HepG2 (cell line): Measurements from ENCODE around the gene WNK2. TPM values are rescaled to one million over a fixed set of nuclear protein-coding genes. Genes with fewer than 3 reads are reported as not detected.

Experiments used
- ATAC-seq: fragments of 200-7000 bp; cut with Tn5 transposase; 3 replicates; pipeline ENCODE4 v1.9.1; 2020; ENCODE audit warnings: mild to moderate bottlenecking, moderate library complexity
- BruUV-seq: library from RNA; stranded (reverse); fragments of 400-500 nt; replicated peaks from 2 replicates; lab custom pipeline; 2021; lab: Mats Ljungman, UMichigan
- CTCF ChIA-PET: fragments of 300-600 bp; formaldehyde crosslinking; extraction: SDS; loops from one replicate; lab custom pipeline; 2021; ENCODE audit warnings: low total read pairs, inconsistent platforms, low intra/inter-chr PET ratio; lab: Yijun Ruan, JAX
- POLR2A ChIA-PET: fragments of 350-600 bp; sonication (Branson Sonifier 250); formaldehyde crosslinking; loops from one replicate; lab custom pipeline; 2020; ENCODE audit warnings: antibody characterized with exemption, inconsistent platforms; lab: Yijun Ruan, JAX
- DNase-seq: peaks from one replicate; pipeline ENCODE4 v3.0.0-alpha.2; 2015; ENCODE audit warnings: low spot score
- FAIRE-seq: peaks from 3 replicates; lab custom pipeline; 2011; peaks lifted over from hg19 to GRCh38; lab: Jason Lieb, UNC
- H2AFZ ChIP-seq: one replicate; pipeline ENCODE4 v1.6.1; 2011; ENCODE audit warnings: low read length, inconsistent platforms
- H3K27ac ChIP-seq: fragments of 300-600 bp; 3 replicates; pipeline ENCODE4 v1.8.0; 2011; ENCODE audit warnings: mixed run types, mild to moderate bottlenecking, mixed read lengths, low read length, inconsistent platforms; ENCODE audit not compliant: insufficient read depth; ENCODE audit errors: extremely low read length
- H3K27me3 ChIP-seq, 2 experiments: fragments of 200-600 bp in 1 of 2; 2 replicates in 1 of 2; 3 replicates in 1 of 2; pipeline versions ENCODE4 v1.6.0 to v1.8.0; 2011; ENCODE audit warnings: low read length in 2 of 2, mild to moderate bottlenecking in 2 of 2, moderate library complexity in 2 of 2, inconsistent platforms in 1 of 2; ENCODE audit not compliant: insufficient read depth in 2 of 2, control insufficient read depth in 1 of 2
- H3K36me3 ChIP-seq, 2 experiments: fragments of 200-600 bp in 1 of 2; replicated peaks in 1 of 2; 2 replicates in 1 of 2; 3 replicates in 1 of 2; pipeline versions ENCODE4 v1.5.1 to v1.8.0; 2011; ENCODE audit warnings: low read length in 2 of 2, inconsistent platforms in 1 of 2; ENCODE audit not compliant: insufficient read depth in 2 of 2, control insufficient read depth in 1 of 2
- H3K4me1 ChIP-seq: 2 replicates; pipeline ENCODE4 v1.5.1; 2012; ENCODE audit warnings: low read length, inconsistent platforms; ENCODE audit not compliant: insufficient read depth
- H3K4me2 ChIP-seq: 2 replicates; pipeline ENCODE4 v1.6.0; 2011; ENCODE audit warnings: low read depth, low read length, inconsistent platforms
- H3K4me3 ChIP-seq, 3 experiments: fragments of 200-600 bp in 1 of 3; sonication (generic), shearing (Covaris generic) in 1 of 3; replicated peaks in 1 of 3; 2 replicates each; pipeline ENCODE4 v1.5.1; 2011 to 2016; ENCODE audit warnings: low read length in 3 of 3, inconsistent platforms in 2 of 3, low read depth in 2 of 3, mild to moderate bottlenecking in 2 of 3, control low read depth in 1 of 3, mixed read lengths in 1 of 3; ENCODE audit not compliant: insufficient read depth in 1 of 3
- H3K79me2 ChIP-seq: one replicate; pipeline ENCODE4 v1.6.1; 2011; ENCODE audit warnings: low read length, inconsistent platforms; ENCODE audit not compliant: insufficient read depth
- H3K9ac ChIP-seq: 2 replicates; pipeline ENCODE4 v1.6.0; 2011; ENCODE audit warnings: mild to moderate bottlenecking, low read depth, low read length, inconsistent platforms; ENCODE audit not compliant: insufficient read depth
- H3K9me3 ChIP-seq: 2 replicates; pipeline ENCODE4 v1.5.1; 2012; ENCODE audit warnings: mild to moderate bottlenecking, low read length
- H4K20me1 ChIP-seq: 2 replicates; pipeline ENCODE4 v1.6.0; 2011; ENCODE audit warnings: inconsistent platforms, mild to moderate bottlenecking, low read length, moderate library complexity; ENCODE audit not compliant: insufficient read depth
- CBX2 ChIP-seq, 2 experiments: fragments of 200-600 bp in 1 of 2; sonication (generic); formaldehyde crosslinking in 1 of 2; IDR thresholded peaks; 2 replicates each; pipeline versions ENCODE4 v1.7.0 to v1.8.1; 2018 to 2022; ENCODE audit warnings: low read depth in 2 of 2, low read length in 1 of 2, mild to moderate bottlenecking in 1 of 2, missing genetic modification reagents in 1 of 2
- PCBP1 ChIP-seq: fragments of 200-400 bp; formaldehyde crosslinking; IDR thresholded peaks from 2 replicates; pipeline ENCODE4 v1.6.1; 2017; ENCODE audit warnings: mild to moderate bottlenecking, low read depth, low read length, borderline replicate concordance
- THAP11 ChIP-seq: IDR thresholded peaks from 2 replicates; pipeline ENCODE4 v1.6.1; 2016; ENCODE audit warnings: missing biosample characterization, missing genetic modification reagents
- ZNF547 ChIP-seq: sonication (generic); formaldehyde crosslinking; IDR thresholded peaks from 2 replicates; pipeline ENCODE4 v1.5.1; 2020; ENCODE audit warnings: mild to moderate bottlenecking, missing genetic modification reagents
- WGBS: methylation state at CpG from one replicate; pipeline ENCODE4 v1.1.6; 2017; ENCODE audit warnings: low lambda C conversion rate; 5-methylcytosine and 5-hydroxymethylcytosine counted together
- in situ Hi-C: cut with HindIII; loops from 2 replicates; pipeline ENCODE4 v1.10.0; 2017; ENCODE audit warnings: low pct_unique_long_range_greater_than_20kb; ENCODE audit not compliant: extremely low pct_ligation_motif_present
- intact Hi-C: fragments of 100-400 bp; cut with micrococcal nuclease; formaldehyde crosslinking; loops from one replicate; pipeline ENCODE4 v1.10.0; 2022; ENCODE audit not compliant: unreplicated experiment
- polyA plus RNA-seq, 8 experiments: library from polyadenylated mRNA; depleted of rRNA in 3 of 8; stranded (reverse) in 7 of 8; unstranded in 1 of 8; fragments of >200 nt; fragmentation: Illumina TruSeq in 4 of 8; extraction: Trizol in 4 of 8; gene quantifications; 2 replicates each; pipeline versions ENCODE4 v1.2.1 to v1.2.3, GENCODE V29; 2011 to 2016; ENCODE audit warnings: low read depth in 4 of 8, missing spikeins in 1 of 8, mixed read lengths in 1 of 8; ENCODE audit not compliant: insufficient read depth in 1 of 8
- total RNA-seq, 5 experiments: library from RNA; depleted of rRNA; stranded (reverse); fragments of >200 nt; fragmentation: Illumina TruSeq; extraction: Trizol; gene quantifications; 2 replicates each; pipeline ENCODE4 v1.2.3, GENCODE V29; 2016; ENCODE audit warnings: low read depth in 1 of 5
- TF ChIP-seq, protein P1 (sequence below): sonication (generic); formaldehyde crosslinking; IDR thresholded peaks from 2 replicates; pipeline ENCODE4 v1.8.1; 2022; ENCODE audit warnings: low read depth, mild to moderate bottlenecking, missing genetic modification reagents
- TF ChIP-seq, protein P2 (sequence below): IDR thresholded peaks from 2 replicates; pipeline ENCODE4 v1.6.1; 2016; ENCODE audit warnings: missing genetic modification reagents, missing compliant biosample characterization

The WNK2 gene
- total and polyA plus RNA-seq, 2 of the 13 experiments (the other 11 are each of a cell fraction or from before 2014, with no cell fraction given), result 10.5 to 12.0 TPM

DNA sequence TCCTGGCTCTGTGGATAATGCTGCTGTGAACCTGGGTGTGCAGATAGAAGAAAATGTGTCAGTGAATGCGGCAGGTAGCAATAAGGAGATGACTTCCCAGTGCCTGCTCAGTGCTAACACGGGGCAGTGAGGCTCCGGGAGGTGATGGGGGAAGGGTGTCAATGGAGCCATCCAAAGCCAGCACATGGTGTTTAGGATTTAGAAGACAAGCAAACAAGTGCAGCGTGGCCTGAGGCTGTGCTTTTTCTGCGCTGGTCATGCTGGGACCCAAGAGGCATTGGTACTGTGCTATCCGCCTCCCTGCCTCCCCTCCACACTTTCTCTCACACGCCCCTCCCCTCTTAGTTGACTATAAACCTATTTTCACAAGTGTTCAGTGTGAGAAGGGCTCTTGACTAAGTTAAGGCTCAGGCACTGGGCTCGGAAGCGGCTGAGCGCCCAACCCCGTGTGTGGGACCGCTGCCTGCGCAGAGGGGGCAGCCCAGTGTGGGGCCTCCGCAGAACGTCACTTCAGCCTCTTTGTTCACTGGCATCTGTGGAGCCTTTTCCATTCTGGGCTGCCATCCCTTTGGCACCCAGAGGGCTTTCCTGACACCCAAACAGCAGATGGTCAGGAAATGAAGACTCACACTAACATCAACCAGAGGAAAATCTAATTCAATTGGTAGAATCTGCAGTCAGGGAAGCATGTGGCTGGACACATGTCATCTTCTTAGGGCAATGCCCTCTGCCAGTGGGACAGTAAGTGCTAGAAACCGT is 28.0 kb upstream of the WNK2 start:
- ChIA-PET POLR2A (interaction anchor here (1.2 to 2.0 kb wide), 2 partner anchors 22 kb away, joined by 7 to 11 read pairs; partner anchors contain the start of gene NINJ1), CTCF (no interaction called here)
- Histone ChIP-seq H3K27me3 (peaks cover 0 to 2% of the 10 kb centered on the region in 2 experiments; a peak in 2 of 5 replicates), H3K9me3 (no peaks in the 10 kb centered on the region), H3K79me2 (no peaks in the 10 kb centered on the region), H3K36me3 (no peaks in the 10 kb centered on the region), H3K4me3 (no peak overlapping the region), H3K4me2 (no peak overlapping the region), H2AFZ (no peak overlapping the region), H3K4me1 (peaks cover 50% of the 10 kb centered on the region), H3K27ac (no peak overlapping the region), H4K20me1 (no peaks in the 10 kb centered on the region), H3K9ac (no peak overlapping the region)
- FAIRE-seq (no peak), DNase-seq (no peak), ATAC-seq (no peak)
- WGBS, result 70% methylated on average over 16 of the region's 16 CpGs
- BruUV-seq, result no TSS peak
- TF ChIP-seq, protein P1, sequence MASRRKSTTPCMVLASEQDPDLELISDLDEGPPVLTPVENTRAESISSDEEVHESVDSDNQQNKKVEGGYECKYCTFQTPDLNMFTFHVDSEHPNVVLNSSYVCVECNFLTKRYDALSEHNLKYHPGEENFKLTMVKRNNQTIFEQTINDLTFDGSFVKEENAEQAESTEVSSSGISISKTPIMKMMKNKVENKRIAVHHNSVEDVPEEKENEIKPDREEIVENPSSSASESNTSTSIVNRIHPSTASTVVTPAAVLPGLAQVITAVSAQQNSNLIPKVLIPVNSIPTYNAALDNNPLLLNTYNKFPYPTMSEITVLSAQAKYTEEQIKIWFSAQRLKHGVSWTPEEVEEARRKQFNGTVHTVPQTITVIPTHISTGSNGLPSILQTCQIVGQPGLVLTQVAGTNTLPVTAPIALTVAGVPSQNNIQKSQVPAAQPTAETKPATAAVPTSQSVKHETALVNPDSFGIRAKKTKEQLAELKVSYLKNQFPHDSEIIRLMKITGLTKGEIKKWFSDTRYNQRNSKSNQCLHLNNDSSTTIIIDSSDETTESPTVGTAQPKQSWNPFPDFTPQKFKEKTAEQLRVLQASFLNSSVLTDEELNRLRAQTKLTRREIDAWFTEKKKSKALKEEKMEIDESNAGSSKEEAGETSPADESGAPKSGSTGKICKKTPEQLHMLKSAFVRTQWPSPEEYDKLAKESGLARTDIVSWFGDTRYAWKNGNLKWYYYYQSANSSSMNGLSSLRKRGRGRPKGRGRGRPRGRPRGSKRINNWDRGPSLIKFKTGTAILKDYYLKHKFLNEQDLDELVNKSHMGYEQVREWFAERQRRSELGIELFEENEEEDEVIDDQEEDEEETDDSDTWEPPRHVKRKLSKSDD (CRISPR knock-in tag), result no peak
- TF ChIP-seq ZNF547 (CRISPR knock-in tag), result 0 out of 2 replicates have a peak, but pooled peaks have one; percentile 30
- no peak for TF ChIP-seq THAP11 (CRISPR knock-in tag)
- TF ChIP-seq, protein P2, sequence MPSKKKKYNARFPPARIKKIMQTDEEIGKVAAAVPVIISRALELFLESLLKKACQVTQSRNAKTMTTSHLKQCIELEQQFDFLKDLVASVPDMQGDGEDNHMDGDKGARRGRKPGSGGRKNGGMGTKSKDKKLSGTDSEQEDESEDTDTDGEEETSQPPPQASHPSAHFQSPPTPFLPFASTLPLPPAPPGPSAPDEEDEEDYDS (CRISPR knock-in tag), result no peak
- no peak for TF ChIP-seq CBX2 (IDR thresholded peaks at IDR 0.05; ENCODE audit: low read depth, low read length)
- no peak for TF ChIP-seq CBX2 (CRISPR knock-in tag; IDR thresholded peaks at IDR 0.05; ENCODE audit: low read depth)
- no peak for TF ChIP-seq PCBP1
- intact Hi-C loops (loop anchor here (10.0 kb wide), 1 partner anchor 269 kb away; no protein-coding TSS in a partner anchor), in situ Hi-C loops (loop anchor here (25.0 kb wide), 1 partner anchor 281 kb away; no protein-coding TSS in a partner anchor)
